Measurements from ENCODE around the gene SLC35F1. TPM values are rescaled to one million over a fixed set of nuclear protein-coding genes. Genes with fewer than 3 reads are reported as not detected.
"Not testable (repeated sequence)": the region's sequence is repeated elsewhere in the genome, so short reads cannot be mapped to it uniquely, and the experiment has no call there.

The SLC35F1 gene
- polyA plus RNA-seq, 1 donor: 5.1 TPM

GRCh38 chr6:118037479-118037878, 130.4 kb downstream of the SLC35F1 start:
- H3K4me3 ChIP-seq (ENCODE audit: low read length); H3K27me3 ChIP-seq (ENCODE audit: control insufficient read depth, insufficient read depth, low read length); H3K27ac ChIP-seq (ENCODE audit: low read length); H3K36me3 ChIP-seq (ENCODE audit: control insufficient read depth, insufficient read depth, low read length); H3K9me3 ChIP-seq (ENCODE audit: control insufficient read depth, low read depth, low read length); DNase-seq; H3K4me1 ChIP-seq (ENCODE audit: control insufficient read depth, insufficient read depth, low read length): not testable (repeated sequence)
- no CpG with 5 or more reads among the region's 3 CpGs for WGBS (ENCODE audit: insufficient coverage, low lambda C conversion rate)

GRCh38 chr6:118042855-118043254, 135.8 kb downstream of the SLC35F1 start:
- Histone ChIP-seq H3K4me1 (ENCODE audit: control insufficient read depth, insufficient read depth, low read length) (no peaks in the 10 kb centered on the region), H3K36me3 (ENCODE audit: control insufficient read depth, insufficient read depth, low read length) (no peaks in the 10 kb centered on the region), H3K4me3 (ENCODE audit: low read length) (no peak overlapping the region), H3K9me3 (ENCODE audit: control insufficient read depth, low read depth, low read length) (no peaks in the 10 kb centered on the region), H3K27ac (ENCODE audit: low read length) (no peak overlapping the region), H3K27me3 (ENCODE audit: control insufficient read depth, insufficient read depth, low read length) (no peaks in the 10 kb centered on the region)
- no peak for DNase-seq
- 80% methylated on average over 1 of the region's 4 CpGs for WGBS (ENCODE audit: insufficient coverage, low lambda C conversion rate)

GRCh38 chr6:118044275-118044674, 137.2 kb downstream of the SLC35F1 start:
- Histone ChIP-seq H3K9me3 (ENCODE audit: control insufficient read depth, low read depth, low read length) (no peaks in the 10 kb centered on the region), H3K4me1 (ENCODE audit: control insufficient read depth, insufficient read depth, low read length) (no peaks in the 10 kb centered on the region), H3K36me3 (ENCODE audit: control insufficient read depth, insufficient read depth, low read length) (no peaks in the 10 kb centered on the region), H3K27ac (ENCODE audit: low read length) (no peak overlapping the region), H3K27me3 (ENCODE audit: control insufficient read depth, insufficient read depth, low read length) (no peaks in the 10 kb centered on the region), H3K4me3 (ENCODE audit: low read length) (no peak overlapping the region)
- no peak for DNase-seq
- WGBS (ENCODE audit: insufficient coverage, low lambda C conversion rate): 75% methylated on average over 1 of the region's 2 CpGs

GRCh38 chr6:118054082-118054481, 147.0 kb downstream of the SLC35F1 start:
- Histone ChIP-seq H3K36me3 (ENCODE audit: control insufficient read depth, insufficient read depth, low read length) (no peaks in the 10 kb centered on the region), H3K9me3 (ENCODE audit: control insufficient read depth, low read depth, low read length) (no peaks in the 10 kb centered on the region), H3K27ac (ENCODE audit: low read length) (no peak overlapping the region), H3K4me3 (ENCODE audit: low read length) (no peak overlapping the region), H3K4me1 (ENCODE audit: control insufficient read depth, insufficient read depth, low read length) (no peaks in the 10 kb centered on the region), H3K27me3 (ENCODE audit: control insufficient read depth, insufficient read depth, low read length) (no peaks in the 10 kb centered on the region)
- no peak for DNase-seq
- WGBS (ENCODE audit: insufficient coverage, low lambda C conversion rate): no CpG with 5 or more reads among the region's 1 CpG

GRCh38 chr6:118061666-118062065, 154.6 kb downstream of the SLC35F1 start:
- Histone ChIP-seq H3K36me3 (ENCODE audit: control insufficient read depth, insufficient read depth, low read length) (no peaks in the 10 kb centered on the region), H3K4me1 (ENCODE audit: control insufficient read depth, insufficient read depth, low read length) (no peaks in the 10 kb centered on the region), H3K4me3 (ENCODE audit: low read length) (no peak overlapping the region), H3K9me3 (ENCODE audit: control insufficient read depth, low read depth, low read length) (no peaks in the 10 kb centered on the region), H3K27me3 (ENCODE audit: control insufficient read depth, insufficient read depth, low read length) (no peaks in the 10 kb centered on the region), H3K27ac (ENCODE audit: low read length) (no peak overlapping the region)
- no CpG with 5 or more reads among the region's 8 CpGs for WGBS (ENCODE audit: insufficient coverage, low lambda C conversion rate)
- no peak for DNase-seq

- no peaks in the 10 kb centered on the region for H3K27me3 ChIP-seq (ENCODE audit: control insufficient read depth, insufficient read depth, low read length)
Observed at GRCh38 chr6:118080547-118080946, 173.5 kb downstream of the SLC35F1 start.

GRCh38 chr6:118083711-118084110, 176.6 kb downstream of the SLC35F1 start:
- Histone ChIP-seq H3K4me1 (ENCODE audit: control insufficient read depth, insufficient read depth, low read length) (no peaks in the 10 kb centered on the region), H3K27ac (ENCODE audit: low read length) (no peak overlapping the region)
- WGBS (ENCODE audit: insufficient coverage, low lambda C conversion rate): no CpG with 5 or more reads among the region's 2 CpGs

More at GRCh38 chr6:118080547-118080946, 173.5 kb downstream of the SLC35F1 start:
- H3K27ac ChIP-seq (ENCODE audit: low read length): no peak overlapping the region
- no peaks in the 10 kb centered on the region for H3K9me3 ChIP-seq (ENCODE audit: control insufficient read depth, low read depth, low read length)
- no peaks in the 10 kb centered on the region for H3K36me3 ChIP-seq (ENCODE audit: control insufficient read depth, insufficient read depth, low read length)
- H3K4me1 ChIP-seq (ENCODE audit: control insufficient read depth, insufficient read depth, low read length): no peaks in the 10 kb centered on the region
- DNase-seq: no peak
- H3K4me3 ChIP-seq (ENCODE audit: low read length): no peak overlapping the region
- WGBS (ENCODE audit: insufficient coverage, low lambda C conversion rate): no CpG with 5 or more reads among the region's 2 CpGs

GRCh38 chr6:118085665-118086064, 178.6 kb downstream of the SLC35F1 start:
- no peak for DNase-seq
- no CpG with 5 or more reads among the region's 2 CpGs for WGBS (ENCODE audit: insufficient coverage, low lambda C conversion rate)
- H3K27ac ChIP-seq (ENCODE audit: low read length): no peak overlapping the region
- H3K36me3 ChIP-seq (ENCODE audit: control insufficient read depth, insufficient read depth, low read length): no peaks in the 10 kb centered on the region
- H3K4me1 ChIP-seq (ENCODE audit: control insufficient read depth, insufficient read depth, low read length): no peaks in the 10 kb centered on the region
- H3K9me3 ChIP-seq (ENCODE audit: control insufficient read depth, low read depth, low read length): no peaks in the 10 kb centered on the region
- no peak overlapping the region for H3K4me3 ChIP-seq (ENCODE audit: low read length)
- no peaks in the 10 kb centered on the region for H3K27me3 ChIP-seq (ENCODE audit: control insufficient read depth, insufficient read depth, low read length)

More at GRCh38 chr6:118083711-118084110, 176.6 kb downstream of the SLC35F1 start:
- no peaks in the 10 kb centered on the region for H3K27me3 ChIP-seq (ENCODE audit: control insufficient read depth, insufficient read depth, low read length)
- no peaks in the 10 kb centered on the region for H3K9me3 ChIP-seq (ENCODE audit: control insufficient read depth, low read depth, low read length)
- H3K36me3 ChIP-seq (ENCODE audit: control insufficient read depth, insufficient read depth, low read length): no peaks in the 10 kb centered on the region
- H3K4me3 ChIP-seq (ENCODE audit: low read length): no peak overlapping the region
- DNase-seq: no peak

GRCh38 chr6:118086159-118086558, 179.1 kb downstream of the SLC35F1 start:
- DNase-seq: no peak
- H3K27me3 ChIP-seq (ENCODE audit: control insufficient read depth, insufficient read depth, low read length): no peaks in the 10 kb centered on the region
- no peaks in the 10 kb centered on the region for H3K9me3 ChIP-seq (ENCODE audit: control insufficient read depth, low read depth, low read length)
- H3K4me1 ChIP-seq (ENCODE audit: control insufficient read depth, insufficient read depth, low read length): no peaks in the 10 kb centered on the region
- 67% methylated on average over 1 of the region's 2 CpGs for WGBS (ENCODE audit: insufficient coverage, low lambda C conversion rate)
- no peak overlapping the region for H3K27ac ChIP-seq (ENCODE audit: low read length)
- H3K36me3 ChIP-seq (ENCODE audit: control insufficient read depth, insufficient read depth, low read length): no peaks in the 10 kb centered on the region
- H3K4me3 ChIP-seq (ENCODE audit: low read length): no peak overlapping the region

- no peaks in the 10 kb centered on the region for H3K36me3 ChIP-seq (ENCODE audit: control insufficient read depth, insufficient read depth, low read length)
- no peak for DNase-seq
- H3K4me3 ChIP-seq (ENCODE audit: low read length): no peak overlapping the region
- H3K27ac ChIP-seq (ENCODE audit: low read length): no peak overlapping the region
- H3K27me3 ChIP-seq (ENCODE audit: control insufficient read depth, insufficient read depth, low read length): no peaks in the 10 kb centered on the region
- H3K9me3 ChIP-seq (ENCODE audit: control insufficient read depth, low read depth, low read length): no peaks in the 10 kb centered on the region
- no peaks in the 10 kb centered on the region for H3K4me1 ChIP-seq (ENCODE audit: control insufficient read depth, insufficient read depth, low read length)
Observed at GRCh38 chr6:118092086-118092485, 185.0 kb downstream of the SLC35F1 start.

GRCh38 chr6:118097576-118097975, 190.5 kb downstream of the SLC35F1 start:
- WGBS (ENCODE audit: insufficient coverage, low lambda C conversion rate): no CpG with 5 or more reads among the region's 3 CpGs
- Histone ChIP-seq H3K9me3 (ENCODE audit: control insufficient read depth, low read depth, low read length) (peaks cover 3% of the 10 kb centered on the region), H3K4me1 (ENCODE audit: control insufficient read depth, insufficient read depth, low read length) (no peaks in the 10 kb centered on the region), H3K27me3 (ENCODE audit: control insufficient read depth, insufficient read depth, low read length) (no peaks in the 10 kb centered on the region), H3K36me3 (ENCODE audit: control insufficient read depth, insufficient read depth, low read length) (no peaks in the 10 kb centered on the region), H3K4me3 (ENCODE audit: low read length) (no peak overlapping the region), H3K27ac (ENCODE audit: low read length) (no peak overlapping the region)
- no peak for DNase-seq

Measured in large intestine (tissue), 3 donors.